ENCODE data around the gene TBL1X.
A peak's percentile ranks its signal among the peaks of the same experiment; 100 is the strongest.

The TBL1X gene

GRCh38 chrX:9595174-9595573 is 130.3 kb downstream of the TBL1X start:
- no peak for DNase-seq

- no peak for DNase-seq
These were observed 132.0 kb downstream of the TBL1X start for GRCh38 chrX:9596837-9597236.

- no peak for DNase-seq
These were observed 132.6 kb downstream of the TBL1X start for GRCh38 chrX:9597361-9598035.

GRCh38 chrX:9598344-9598743 is 133.5 kb downstream of the TBL1X start:
- no peak for DNase-seq

GRCh38 chrX:9604111-9604907 is 139.5 kb downstream of the TBL1X start:
- DNase-seq, result no peak

GRCh38 chrX:9604908-9605306 is 140.0 kb downstream of the TBL1X start:
- no peak for DNase-seq

GRCh38 chrX:9605484-9605883 is 140.6 kb downstream of the TBL1X start:
- DNase-seq, result no peak

GRCh38 chrX:9606971-9607370 is 142.1 kb downstream of the TBL1X start:
- DNase-seq, result no peak

- no peak for DNase-seq
These were observed 144.6 kb downstream of the TBL1X start for GRCh38 chrX:9609499-9609898.

GRCh38 chrX:9609987-9610386 is 145.1 kb downstream of the TBL1X start:
- DNase-seq, result no peak

- no peak for DNase-seq
These were observed 146.0 kb downstream of the TBL1X start for GRCh38 chrX:9610771-9611392.

- no peak for DNase-seq
These were observed 146.7 kb downstream of the TBL1X start for GRCh38 chrX:9611436-9612145.

GRCh38 chrX:9612146-9612505 is 147.3 kb downstream of the TBL1X start:
- DNase-seq, result no peak

GRCh38 chrX:9614016-9614415 is 149.2 kb downstream of the TBL1X start:
- no peak for DNase-seq

- DNase-seq, result no peak
These were observed 154.3 kb downstream of the TBL1X start for GRCh38 chrX:9619133-9619532.

- DNase-seq, result no peak
These were observed 154.7 kb downstream of the TBL1X start for GRCh38 chrX:9619581-9619980.

- DNase-seq, result peak; percentile 30
These were observed 157.3 kb downstream of the TBL1X start for GRCh38 chrX:9622128-9622527.

- no peak for DNase-seq
These were observed 161.5 kb downstream of the TBL1X start for GRCh38 chrX:9626379-9626778.

- DNase-seq, result no peak
These were observed 163.1 kb downstream of the TBL1X start for GRCh38 chrX:9627922-9628321.

- DNase-seq, result no peak
These were observed 164.1 kb downstream of the TBL1X start for GRCh38 chrX:9628779-9629493.

GRCh38 chrX:9634551-9634950 is 169.7 kb downstream of the TBL1X start:
- no peak for DNase-seq

GRCh38 chrX:9635368-9635767 is 170.5 kb downstream of the TBL1X start:
- no peak for DNase-seq

GRCh38 chrX:9635803-9636202 is 170.9 kb downstream of the TBL1X start:
- DNase-seq, result no peak

Data from activated CD4-positive, alpha-beta T cell treated with anti-CD3 and anti-CD28 coated beads, Interleukin-2, amount 50 U/mL, for 16 hours (primary cell).